Ishikawa (cell line): ENCODE measurements around the gene ASB13.

Experiments used
- CEBPB ChIP-seq: IDR thresholded peaks from 2 replicates; pipeline ENCODE4 v1.6.1; 2012
- CREB1 ChIP-seq: IDR thresholded peaks from 2 replicates; pipeline ENCODE4 v1.6.1; 2012; ENCODE audit warnings: low read depth
- EGR1 ChIP-seq: IDR thresholded peaks from 2 replicates; pipeline ENCODE4 v1.6.1; 2012
- EP300 ChIP-seq: IDR thresholded peaks from 2 replicates; pipeline ENCODE4 v1.6.1; 2012; ENCODE audit warnings: borderline replicate concordance
- FOXM1 ChIP-seq: IDR thresholded peaks from 2 replicates; pipeline ENCODE4 v1.6.1; 2012; ENCODE audit warnings: low read depth, borderline replicate concordance
- MAX ChIP-seq: IDR thresholded peaks from 2 replicates; pipeline ENCODE4 v1.6.1; 2012
- NFIC ChIP-seq: IDR thresholded peaks from 2 replicates; pipeline ENCODE4 v1.6.1; 2012
- RAD21 ChIP-seq: IDR thresholded peaks from 2 replicates; pipeline ENCODE4 v1.6.1; 2012; ENCODE audit warnings: low read depth
- REST ChIP-seq: IDR thresholded peaks from 2 replicates; pipeline ENCODE4 v1.6.1; 2012; ENCODE audit warnings: low read depth, mild to moderate bottlenecking
- TAF1 ChIP-seq: IDR thresholded peaks from 2 replicates; pipeline ENCODE4 v1.6.1; 2012; ENCODE audit warnings: low read depth, mild to moderate bottlenecking
- TCF12 ChIP-seq: IDR thresholded peaks from 2 replicates; pipeline ENCODE4 v1.6.1; 2012; ENCODE audit warnings: low read depth
- TEAD4 ChIP-seq: IDR thresholded peaks from 2 replicates; pipeline ENCODE4 v1.6.1; 2012
- YY1 ChIP-seq: IDR thresholded peaks from 2 replicates; pipeline ENCODE4 v1.6.1; 2012; ENCODE audit warnings: low read depth
- ZBTB7A ChIP-seq: IDR thresholded peaks from 2 replicates; pipeline ENCODE4 v1.6.1; 2012; ENCODE audit warnings: low read depth
- TF ChIP-seq, protein P1 (sequence below): IDR thresholded peaks from 2 replicates; pipeline ENCODE4 v1.6.1; 2012

The ASB13 gene

GRCh38 chr10:5603091-5603847, 63.1 kb downstream of the ASB13 start:
- TF ChIP-seq MAX (no peak), YY1 (no peak), TCF12 (no peak), RAD21 (no peak), FOXM1 (no peak)
- TF ChIP-seq, protein P1, sequence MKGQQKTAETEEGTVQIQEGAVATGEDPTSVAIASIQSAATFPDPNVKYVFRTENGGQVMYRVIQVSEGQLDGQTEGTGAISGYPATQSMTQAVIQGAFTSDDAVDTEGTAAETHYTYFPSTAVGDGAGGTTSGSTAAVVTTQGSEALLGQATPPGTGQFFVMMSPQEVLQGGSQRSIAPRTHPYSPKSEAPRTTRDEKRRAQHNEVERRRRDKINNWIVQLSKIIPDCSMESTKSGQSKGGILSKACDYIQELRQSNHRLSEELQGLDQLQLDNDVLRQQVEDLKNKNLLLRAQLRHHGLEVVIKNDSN: no peak

- no peak for TF ChIP-seq YY1
- no peak for TF ChIP-seq TCF12
- no peak for TF ChIP-seq ZBTB7A
- TF ChIP-seq NFIC: no peak
- TF ChIP-seq CREB1: no peak
- no peak for TF ChIP-seq EP300
- TF ChIP-seq REST: no peak
- TF ChIP-seq, protein P1: no peak
Measured at GRCh38 chr10:5601826-5602495, 64.4 kb downstream of the ASB13 start.

GRCh38 chr10:5600908-5601307, 65.5 kb downstream of the ASB13 start:
- TF ChIP-seq, protein P1: no peak
- no peak for TF ChIP-seq CREB1
- TF ChIP-seq YY1: no peak
- no peak for TF ChIP-seq FOXM1
- no peak for TF ChIP-seq EGR1
- no peak for TF ChIP-seq ZBTB7A
- TF ChIP-seq NFIC: no peak
- no peak for TF ChIP-seq RAD21
- TF ChIP-seq REST: no peak
- TF ChIP-seq EP300: no peak
- no peak for TF ChIP-seq CEBPB
- TF ChIP-seq MAX: no peak
- TF ChIP-seq TEAD4: no peak
- TF ChIP-seq TCF12: no peak
- TF ChIP-seq TAF1: no peak

- TF ChIP-seq CEBPB (no peak), MAX (no peak), ZBTB7A (no peak), EGR1 (no peak), RAD21 (no peak), TAF1 (no peak), TEAD4 (no peak), TCF12 (no peak), CREB1 (no peak), EP300 (no peak), NFIC (no peak), REST (no peak), YY1 (no peak), FOXM1 (no peak)
Measured at GRCh38 chr10:5599613-5600520, 66.5 kb downstream of the ASB13 start.
